Mucosa of descending colon (tissue), 3 donors: ENCODE data around the gene UTP3. TPM values are rescaled to one million over a fixed set of nuclear protein-coding genes. Genes with fewer than 3 reads are reported as not detected.
A peak's percentile ranks its signal among the peaks of the same experiment; 100 is the strongest.

Experiments used
- ATAC-seq: fragments of 200-7000 bp; cut with Tn5 transposase; one replicate; pipeline ENCODE4 v1.9.1; 2020; ENCODE audit warnings: mild to moderate bottlenecking, moderate library complexity
- DNase-seq, 3 donors: peaks; one replicate each; pipeline ENCODE4 v3.0.0-alpha.2; 2020
- H3K36me3 ChIP-seq: fragments of 200-600 bp; one replicate; pipeline ENCODE4 v1.8.0; 2021; ENCODE audit warnings: low read depth, mild to moderate bottlenecking
- H3K4me1 ChIP-seq: fragments of 200-600 bp; one replicate; pipeline ENCODE4 v1.8.0; 2021; ENCODE audit warnings: low read depth, mild to moderate bottlenecking
- H3K4me3 ChIP-seq: fragments of 200-600 bp; one replicate; pipeline ENCODE4 v1.8.0; 2021; ENCODE audit warnings: mild to moderate bottlenecking
- H3K9me3 ChIP-seq: fragments of 200-600 bp; one replicate; pipeline ENCODE4 v1.8.0; 2021; ENCODE audit warnings: mild to moderate bottlenecking
- CTCF ChIP-seq: fragments of 200-600 bp; IDR thresholded peaks from one replicate; pipeline ENCODE4 v1.8.0; 2022; ENCODE audit warnings: antibody characterized with exemption, mild to moderate bottlenecking
- intact Hi-C, 2 donors: fragments of 100-400 bp; cut with DNase I in 1 of 2; cut with micrococcal nuclease in 1 of 2; formaldehyde crosslinking; loops; one replicate each; pipeline versions ENCODE4 v1.11.0 to v1.11.1; 2022; cut with DNase I, micrococcal nuclease
- total RNA-seq, 3 donors: library from RNA; stranded (reverse); fragmentation: NEBNext Ultra II Directional in 2 of 3; extraction: Animal tissue kit (Norgen Biotek cat#: 25700) in 2 of 3; gene quantifications; one replicate each; pipeline versions ENCODE4 v1.2.1 to v1.2.4, GENCODE V29; 2021 to 2023
- donor health status: DM: no; HTN: no; CAD: no; lungs with moderate emphysema.
- donor health status: DM: no; HTN: no; CAD: no.
- donor health status: DM: no; HTN: yes; CAD: no.

Gene UTP3
- total RNA-seq, 3 donors from 2014 or later, result 15.8 to 23.4 (median 20.5) TPM

- no peak for TF ChIP-seq CTCF
- intact Hi-C loops, result no loop called here
- Histone ChIP-seq H3K4me3 (no peak overlapping the region), H3K9me3 (no peaks in the 10 kb centered on the region), H3K4me1 (peaks cover 20% of the 10 kb centered on the region), H3K36me3 (no peaks in the 10 kb centered on the region)
- no peak for DNase-seq
- ATAC-seq, result no peak
Observed at GRCh38 chr4:70709611-70710205, 21.4 kb downstream of the UTP3 start.

- no peak for TF ChIP-seq CTCF
- intact Hi-C loops, result no loop called here
- DNase-seq (no peak), ATAC-seq (no peak)
- Histone ChIP-seq H3K4me3 (no peak overlapping the region), H3K9me3 (no peaks in the 10 kb centered on the region), H3K4me1 (peaks cover 14% of the 10 kb centered on the region), H3K36me3 (no peaks in the 10 kb centered on the region)
Observed at GRCh38 chr4:70711599-70711998, 23.3 kb downstream of the UTP3 start.

- Histone ChIP-seq H3K4me1 (peaks cover 8% of the 10 kb centered on the region), H3K9me3 (no peaks in the 10 kb centered on the region), H3K36me3 (no peaks in the 10 kb centered on the region), H3K4me3 (no peak overlapping the region)
- intact Hi-C loops, result no loop called here
- TF ChIP-seq CTCF, result no peak
- DNase-seq, result no peak
- no peak for ATAC-seq
Observed at GRCh38 chr4:70712150-70712549, 23.8 kb downstream of the UTP3 start.

DNA sequence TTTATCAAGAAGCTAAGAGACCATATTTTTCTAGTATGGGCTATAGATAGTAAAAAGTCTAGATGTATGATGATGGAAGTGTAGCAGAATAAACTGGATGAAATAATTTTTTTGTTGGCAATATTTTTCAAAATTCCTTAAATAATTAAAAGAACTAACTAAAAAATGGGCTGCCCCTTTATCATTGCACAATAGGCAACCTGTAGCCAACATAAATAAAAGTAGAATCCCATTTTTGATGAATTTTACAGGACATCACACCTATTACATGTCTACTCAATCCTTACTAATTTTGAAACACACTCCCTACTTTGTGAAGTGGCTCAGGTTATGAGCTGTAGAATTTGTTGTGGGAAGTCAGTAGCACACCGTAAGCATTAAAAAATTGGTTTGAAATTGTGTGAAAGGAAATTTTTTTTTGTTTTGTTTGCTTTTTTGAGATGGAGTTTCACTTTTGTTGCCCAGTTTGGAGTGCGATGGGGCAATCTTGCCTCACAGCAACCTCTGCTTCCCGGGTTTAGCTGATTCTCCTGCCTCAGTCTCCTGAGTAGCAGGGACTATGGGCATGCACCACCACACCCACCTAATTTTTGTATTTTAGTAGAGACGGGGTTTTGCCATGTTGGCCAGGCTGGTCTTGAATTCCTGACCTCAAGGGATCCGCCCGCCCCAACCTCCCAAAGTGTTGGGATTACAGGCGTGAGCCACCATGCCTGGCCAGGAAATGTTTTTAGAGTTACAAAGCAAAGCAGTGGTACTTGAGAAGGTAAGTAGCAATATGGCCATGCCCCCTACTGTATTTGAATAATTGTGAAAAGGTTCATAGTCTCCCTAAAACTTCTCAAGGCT lies 24.5 kb downstream of the UTP3 start:
- ATAC-seq (no peak), DNase-seq (no peak)
- intact Hi-C loops, result no loop called here
- H3K4me3 ChIP-seq, result no peak overlapping the region
- peaks cover 7% of the 10 kb centered on the region for H3K4me1 ChIP-seq
- TF ChIP-seq CTCF, result no peak
- H3K36me3 ChIP-seq, result no peaks in the 10 kb centered on the region
- H3K9me3 ChIP-seq, result no peaks in the 10 kb centered on the region

DNA sequence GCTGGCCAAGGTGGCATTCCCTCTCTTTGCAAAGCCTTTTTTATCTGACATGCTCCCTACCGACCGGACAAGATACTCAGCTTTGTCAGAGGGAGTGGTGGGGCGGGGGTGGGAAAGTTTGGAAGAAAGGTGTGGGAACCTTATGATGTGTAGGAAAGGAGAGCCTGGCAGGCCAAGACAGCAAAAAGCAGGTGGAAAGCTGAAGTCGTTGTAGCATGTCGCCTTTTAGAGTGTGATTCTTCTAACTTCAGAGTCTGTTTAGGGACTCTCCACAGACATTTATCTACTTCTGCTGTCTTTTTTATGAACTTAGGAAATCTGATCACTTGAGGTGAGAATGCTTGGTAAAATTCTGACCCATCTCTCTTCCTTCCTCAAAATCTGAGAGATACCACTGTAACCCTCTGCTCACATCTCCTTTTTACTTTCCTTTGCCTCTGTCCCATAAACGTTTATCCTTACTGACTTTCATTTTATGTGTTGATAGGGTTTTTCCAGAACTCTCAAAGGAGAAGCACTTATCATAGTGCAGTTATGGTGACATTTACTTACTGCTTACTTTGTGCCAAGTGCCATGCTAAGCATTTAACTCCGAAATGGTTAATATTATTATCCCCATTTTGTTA lies 25.2 kb downstream of the UTP3 start:
- TF ChIP-seq CTCF, result no peak
- peaks cover 7% of the 10 kb centered on the region for H3K4me1 ChIP-seq
- H3K9me3 ChIP-seq, result no peaks in the 10 kb centered on the region
- H3K36me3 ChIP-seq, result no peaks in the 10 kb centered on the region
- ATAC-seq (peak; percentile 39), DNase-seq (no peak)
- H3K4me3 ChIP-seq, result no peak overlapping the region
- intact Hi-C loops, result no loop called here
